ENCODE measurements around the gene TEX44.
"Not testable (repeated sequence)": the region's sequence is repeated elsewhere in the genome, so short reads cannot be mapped to it uniquely, and the experiment has no call there.

DNA sequence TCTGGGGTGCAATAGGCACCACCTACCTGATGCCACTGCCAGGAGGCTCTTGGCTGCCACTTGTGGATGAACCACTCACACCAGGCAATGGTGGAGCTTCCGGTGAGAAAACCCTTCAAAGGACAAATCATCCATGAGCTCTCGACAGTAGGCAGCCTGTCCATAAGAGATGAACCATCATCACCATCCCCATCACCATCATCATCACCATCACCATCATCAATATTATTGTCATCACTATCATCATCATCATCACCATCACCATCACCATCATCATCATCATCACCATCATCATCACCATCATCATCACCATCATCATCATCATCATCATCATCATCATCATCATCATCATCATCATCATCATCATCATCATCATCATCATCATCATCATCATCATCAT, 14.0 kb upstream of the TEX44 start:
- TF ChIP-seq, protein P1, sequence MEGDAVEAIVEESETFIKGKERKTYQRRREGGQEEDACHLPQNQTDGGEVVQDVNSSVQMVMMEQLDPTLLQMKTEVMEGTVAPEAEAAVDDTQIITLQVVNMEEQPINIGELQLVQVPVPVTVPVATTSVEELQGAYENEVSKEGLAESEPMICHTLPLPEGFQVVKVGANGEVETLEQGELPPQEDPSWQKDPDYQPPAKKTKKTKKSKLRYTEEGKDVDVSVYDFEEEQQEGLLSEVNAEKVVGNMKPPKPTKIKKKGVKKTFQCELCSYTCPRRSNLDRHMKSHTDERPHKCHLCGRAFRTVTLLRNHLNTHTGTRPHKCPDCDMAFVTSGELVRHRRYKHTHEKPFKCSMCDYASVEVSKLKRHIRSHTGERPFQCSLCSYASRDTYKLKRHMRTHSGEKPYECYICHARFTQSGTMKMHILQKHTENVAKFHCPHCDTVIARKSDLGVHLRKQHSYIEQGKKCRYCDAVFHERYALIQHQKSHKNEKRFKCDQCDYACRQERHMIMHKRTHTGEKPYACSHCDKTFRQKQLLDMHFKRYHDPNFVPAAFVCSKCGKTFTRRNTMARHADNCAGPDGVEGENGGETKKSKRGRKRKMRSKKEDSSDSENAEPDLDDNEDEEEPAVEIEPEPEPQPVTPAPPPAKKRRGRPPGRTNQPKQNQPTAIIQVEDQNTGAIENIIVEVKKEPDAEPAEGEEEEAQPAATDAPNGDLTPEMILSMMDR (IDR thresholded peaks at IDR 0.05 in 2 of 3, conservative IDR thresholded peaks at IDR 0.05 in 1 of 3; ENCODE audit: borderline replicate concordance in 1 of 3, insufficient read depth in 1 of 3, low read depth in 2 of 3, low read length in 2 of 3), result not testable (repeated sequence)
- TF ChIP-seq CBX3 (IDR thresholded peaks at IDR 0.05; ENCODE audit: low read depth); EZH2 (IDR thresholded peaks at IDR 0.05); POLR2AphosphoS5 (IDR thresholded peaks at IDR 0.05; ENCODE audit: low read depth, low read length): not testable (repeated sequence)
